Epithelial cell of esophagus (primary cell): Measurements from ENCODE around the gene FAM227A.

Source experiments
- DNase-seq: peaks from one replicate; pipeline ENCODE4 v3.0.0; 2010; ENCODE audit warnings: low read depth
- H3K4me3 ChIP-seq: 2 replicates; pipeline ENCODE4 v1.5.1; 2011; ENCODE audit warnings: mild to moderate bottlenecking, low read length, control low read depth
- CTCF ChIP-seq: IDR thresholded peaks from 2 replicates; pipeline ENCODE4 v1.5.1; 2011; ENCODE audit warnings: low read depth, mild to moderate bottlenecking, low read length, control low read depth, inconsistent platforms; ENCODE audit not compliant: insufficient read depth; ENCODE audit errors: missing control alignments

FAM227A gene

DNA sequence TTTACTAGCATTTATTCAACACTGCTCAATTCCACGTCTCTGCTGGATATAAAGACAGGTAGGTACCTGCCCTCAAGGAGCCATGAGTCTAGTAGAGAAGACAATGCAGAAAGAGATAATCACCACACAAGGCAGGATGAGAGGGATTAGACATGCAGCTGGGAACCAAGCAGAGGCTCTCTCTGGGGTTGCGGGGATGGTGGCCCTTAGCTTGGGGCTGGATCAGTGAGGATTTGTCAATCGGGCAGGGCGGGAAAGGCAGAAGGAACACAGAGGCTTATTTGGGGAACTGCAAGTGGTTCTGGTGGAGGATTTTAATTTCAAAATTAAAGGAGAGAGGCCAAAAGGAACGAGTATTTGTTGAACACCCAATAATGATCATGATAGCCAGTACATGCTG, 77.7 kb downstream of the FAM227A start:
- no peak for TF ChIP-seq CTCF
- H3K4me3 ChIP-seq, result no peak overlapping the region
- no peak for DNase-seq

DNA sequence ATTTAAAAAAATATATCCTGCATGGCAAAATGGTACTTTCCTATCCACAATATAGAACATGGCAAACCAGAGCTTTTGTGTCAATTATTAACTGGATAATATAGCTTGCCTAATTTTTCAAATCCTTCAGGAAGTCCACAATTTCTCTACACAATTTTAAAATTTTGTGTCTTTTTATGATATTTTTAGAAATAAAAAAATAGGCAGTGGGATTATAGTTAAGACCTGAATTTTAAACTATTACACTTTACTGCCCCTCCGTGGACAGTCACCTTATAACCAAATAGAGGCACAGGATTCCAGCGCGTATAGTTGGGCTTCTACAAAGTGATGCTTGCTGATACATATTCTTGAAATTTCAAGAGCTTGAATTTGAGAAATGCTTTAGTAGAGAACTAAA, 84.1 kb downstream of the FAM227A start:
- no peak overlapping the region for H3K4me3 ChIP-seq
- peak; percentile 52 for TF ChIP-seq CTCF
- DNase-seq, result peak; percentile 66

DNA sequence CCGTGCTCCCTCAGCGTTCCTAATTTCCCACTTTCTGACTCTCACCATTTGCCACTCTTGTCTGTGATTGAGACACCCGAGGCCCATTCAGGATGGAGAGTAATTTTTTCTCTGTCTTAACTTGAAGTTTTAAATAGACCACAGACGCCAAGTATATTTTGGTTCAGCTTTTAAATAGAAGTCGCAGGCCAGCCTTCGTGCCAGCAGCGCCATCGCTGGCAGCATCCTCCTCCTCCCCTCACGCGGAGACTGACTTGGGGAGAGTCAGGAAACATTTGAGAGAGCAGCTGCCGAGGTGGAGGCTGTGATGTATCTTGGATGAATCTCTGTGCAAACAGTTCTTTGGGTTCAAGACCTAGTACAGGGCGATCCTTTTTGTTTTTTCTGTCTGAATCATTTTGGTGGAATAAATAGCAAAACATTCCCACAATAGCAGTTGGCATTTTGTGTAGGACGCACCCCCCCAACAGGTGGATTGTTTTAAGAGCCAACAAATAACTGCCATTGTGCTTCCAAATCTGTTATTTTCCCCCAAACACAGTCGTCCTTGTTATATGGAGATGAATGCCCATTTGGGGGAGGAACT, 85.3 kb downstream of the FAM227A start:
- peak overlapping the region; percentile 61 for H3K4me3 ChIP-seq
- peak; percentile 28 for TF ChIP-seq CTCF
- peak; percentile 35 for DNase-seq

DNA sequence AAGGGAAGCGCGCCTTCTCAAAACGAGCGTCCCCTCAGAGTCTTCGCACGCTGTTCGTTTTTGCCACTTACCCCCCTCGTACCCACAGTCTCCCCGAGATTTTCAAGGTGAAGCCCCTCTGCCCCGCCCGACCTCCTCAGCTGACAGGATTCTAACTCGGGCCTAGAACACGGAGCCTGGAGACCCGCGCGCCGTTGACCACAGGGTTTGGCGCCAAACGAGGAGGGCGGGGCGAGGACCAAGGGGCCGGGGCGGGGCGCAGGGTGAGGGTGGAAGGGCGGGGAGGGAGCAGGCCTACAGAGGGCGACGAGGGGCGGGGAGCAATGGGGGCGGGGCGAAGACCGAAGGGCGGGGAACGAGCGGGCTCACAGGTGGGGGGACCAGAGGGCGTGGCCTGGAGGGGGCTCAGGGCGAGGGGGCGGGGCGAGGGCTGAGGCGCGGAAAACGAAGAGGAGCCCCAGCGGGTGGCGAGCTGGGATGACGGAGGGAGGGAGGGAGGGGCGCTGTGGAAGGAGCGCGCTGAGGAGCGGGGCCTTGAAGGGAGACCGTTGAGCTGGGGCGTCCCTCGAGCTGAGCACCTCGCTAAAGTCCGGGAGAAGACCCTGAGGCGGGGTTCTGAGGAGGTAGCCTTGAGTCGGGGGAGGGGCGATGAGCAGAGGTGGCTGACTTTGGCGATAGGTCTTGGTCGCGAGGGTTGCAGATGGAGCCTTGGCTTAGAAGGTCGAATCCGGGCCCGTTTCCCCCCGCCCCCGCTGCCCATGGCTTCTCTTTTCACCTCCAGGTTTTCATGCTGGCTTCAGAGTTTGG, 86.0 kb downstream of the FAM227A start, which contains the start of gene DMC1:
Gene DMC1 (minus strand): TSS at position 212 of the 807 bp plus-strand sequence. CDS start 1,927 bp downstream, outside the sequence.
- DNase-seq, result peak; percentile 77
- TF ChIP-seq CTCF, result no peak
- peak within 1 kb of the TSS; percentile 61 for H3K4me3 ChIP-seq

DNA sequence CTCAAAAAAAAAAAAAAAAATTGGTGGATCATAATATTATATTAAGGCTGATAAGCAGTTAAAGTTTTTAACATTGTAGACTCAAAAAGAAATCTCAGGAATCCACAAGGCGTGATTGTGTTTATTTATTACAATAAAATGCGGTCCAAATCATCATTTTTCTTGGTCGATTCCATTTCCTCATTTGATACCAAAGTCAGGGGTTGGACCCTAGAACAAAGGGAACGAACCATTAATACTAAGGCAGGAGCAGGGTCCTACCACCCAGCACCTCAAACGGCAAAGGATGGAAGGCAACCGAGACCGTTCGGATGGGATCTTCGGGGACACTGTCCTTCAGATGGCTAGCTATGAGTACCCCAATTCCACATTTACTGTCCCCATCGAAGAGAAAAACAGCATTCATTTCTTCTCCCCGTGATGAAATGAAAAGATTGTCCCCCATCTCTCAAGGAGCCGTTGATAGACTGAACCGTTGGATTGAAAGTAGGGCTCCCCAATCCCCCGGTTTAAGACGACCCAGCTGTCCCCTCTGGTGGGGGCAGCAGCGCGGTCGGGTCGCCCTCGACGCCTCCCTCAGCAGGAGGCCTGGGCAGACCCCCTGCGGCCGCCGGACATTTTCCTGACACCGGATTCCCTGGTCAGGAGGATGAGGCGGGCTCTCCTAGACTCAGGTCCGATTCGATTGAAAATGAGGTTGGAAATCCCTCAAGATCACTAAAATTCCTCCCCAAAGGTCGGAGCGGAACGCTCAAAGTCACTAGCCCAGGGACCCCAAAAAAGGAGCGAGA, 86.8 kb downstream of the FAM227A start:
- H3K4me3 ChIP-seq, result peak overlapping the region; percentile 61
- TF ChIP-seq CTCF, result no peak
- DNase-seq, result no peak

- peak; percentile 30 for DNase-seq
- no peak for TF ChIP-seq CTCF
- no peak overlapping the region for H3K4me3 ChIP-seq
Measured at GRCh38 chr22:38567531-38568285, 88.5 kb downstream of the FAM227A start.
